ENCODE results near the gene CPNE4.

Gene CPNE4

DNA sequence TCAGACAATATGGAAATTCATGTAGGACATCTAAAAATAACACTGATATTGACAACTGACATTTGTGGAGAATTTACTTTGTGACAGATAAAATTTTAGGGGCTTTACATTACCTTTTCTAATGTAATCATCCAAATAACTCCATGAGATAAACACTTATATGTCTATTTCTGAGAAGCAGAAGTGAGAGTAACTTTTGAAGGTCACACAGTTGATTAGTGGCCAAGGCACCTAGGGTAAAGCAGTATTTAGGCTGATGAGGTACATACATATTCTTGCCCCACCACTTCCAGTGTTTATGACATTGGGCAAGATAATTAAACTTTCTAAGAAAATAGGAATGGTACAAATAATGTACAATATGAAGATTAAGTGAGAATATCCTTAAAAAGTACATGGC, 248.4 kb downstream of the CPNE4 start:
- Histone ChIP-seq H3K27me3 (ENCODE audit: control insufficient read depth, low read length) (no peaks in the 10 kb centered on the region), H3F3A (ENCODE audit: control insufficient read depth, insufficient read depth) (no peaks in the 10 kb centered on the region), H3K4me3 (ENCODE audit: low read length) (no peak overlapping the region), H4K20me1 (ENCODE audit: control insufficient read depth, insufficient read depth, low read depth, low read length) (no peaks in the 10 kb centered on the region), H3K9me3 (ENCODE audit: control insufficient read depth, insufficient read depth, low read length) (no peaks in the 10 kb centered on the region), H3K36me3 (ENCODE audit: control insufficient read depth, low read length) (no peaks in the 10 kb centered on the region), H3K4me2 (ENCODE audit: low read length) (no peak overlapping the region), H3K27ac (ENCODE audit: low read depth, low read length) (no peak overlapping the region), H3K9me2 (replicated peaks; ENCODE audit: control insufficient read depth, low read length) (no peaks in the 10 kb centered on the region), H3K4me1 (ENCODE audit: control insufficient read depth, low read length) (no peaks in the 10 kb centered on the region), H3K79me2 (ENCODE audit: control insufficient read depth, low read length) (no peaks in the 10 kb centered on the region)
- no peak for TF ChIP-seq EZH2phosphoT487 (IDR thresholded peaks at IDR 0.05; ENCODE audit: borderline replicate concordance, low read length)
- TF ChIP-seq, protein P1, sequence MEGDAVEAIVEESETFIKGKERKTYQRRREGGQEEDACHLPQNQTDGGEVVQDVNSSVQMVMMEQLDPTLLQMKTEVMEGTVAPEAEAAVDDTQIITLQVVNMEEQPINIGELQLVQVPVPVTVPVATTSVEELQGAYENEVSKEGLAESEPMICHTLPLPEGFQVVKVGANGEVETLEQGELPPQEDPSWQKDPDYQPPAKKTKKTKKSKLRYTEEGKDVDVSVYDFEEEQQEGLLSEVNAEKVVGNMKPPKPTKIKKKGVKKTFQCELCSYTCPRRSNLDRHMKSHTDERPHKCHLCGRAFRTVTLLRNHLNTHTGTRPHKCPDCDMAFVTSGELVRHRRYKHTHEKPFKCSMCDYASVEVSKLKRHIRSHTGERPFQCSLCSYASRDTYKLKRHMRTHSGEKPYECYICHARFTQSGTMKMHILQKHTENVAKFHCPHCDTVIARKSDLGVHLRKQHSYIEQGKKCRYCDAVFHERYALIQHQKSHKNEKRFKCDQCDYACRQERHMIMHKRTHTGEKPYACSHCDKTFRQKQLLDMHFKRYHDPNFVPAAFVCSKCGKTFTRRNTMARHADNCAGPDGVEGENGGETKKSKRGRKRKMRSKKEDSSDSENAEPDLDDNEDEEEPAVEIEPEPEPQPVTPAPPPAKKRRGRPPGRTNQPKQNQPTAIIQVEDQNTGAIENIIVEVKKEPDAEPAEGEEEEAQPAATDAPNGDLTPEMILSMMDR (IDR thresholded peaks at IDR 0.05; ENCODE audit: low read depth, low read length, poor library complexity, severe bottlenecking), result no peak

- Histone ChIP-seq H3K4me2 (ENCODE audit: low read length) (no peak overlapping the region), H3K36me3 (ENCODE audit: control insufficient read depth, low read length) (no peaks in the 10 kb centered on the region), H4K20me1 (ENCODE audit: control insufficient read depth, insufficient read depth, low read depth, low read length) (no peaks in the 10 kb centered on the region), H3K9me2 (replicated peaks; ENCODE audit: control insufficient read depth, low read length) (no peaks in the 10 kb centered on the region), H3K4me1 (ENCODE audit: control insufficient read depth, low read length) (no peaks in the 10 kb centered on the region), H3K27me3 (ENCODE audit: control insufficient read depth, low read length) (no peaks in the 10 kb centered on the region), H3K27ac (ENCODE audit: low read depth, low read length) (no peak overlapping the region), H3K4me3 (ENCODE audit: low read length) (no peak overlapping the region), H3K79me2 (ENCODE audit: control insufficient read depth, low read length) (no peaks in the 10 kb centered on the region), H3F3A (ENCODE audit: control insufficient read depth, insufficient read depth) (no peaks in the 10 kb centered on the region), H3K9me3 (ENCODE audit: control insufficient read depth, insufficient read depth, low read length) (no peaks in the 10 kb centered on the region)
- no peak for TF ChIP-seq EZH2phosphoT487 (IDR thresholded peaks at IDR 0.05; ENCODE audit: borderline replicate concordance, low read length)
- TF ChIP-seq, protein P1 (IDR thresholded peaks at IDR 0.05; ENCODE audit: low read depth, low read length, poor library complexity, severe bottlenecking), result no peak
These were observed 252.1 kb downstream of the CPNE4 start for GRCh38 chr3:131782751-131783150.

DNA sequence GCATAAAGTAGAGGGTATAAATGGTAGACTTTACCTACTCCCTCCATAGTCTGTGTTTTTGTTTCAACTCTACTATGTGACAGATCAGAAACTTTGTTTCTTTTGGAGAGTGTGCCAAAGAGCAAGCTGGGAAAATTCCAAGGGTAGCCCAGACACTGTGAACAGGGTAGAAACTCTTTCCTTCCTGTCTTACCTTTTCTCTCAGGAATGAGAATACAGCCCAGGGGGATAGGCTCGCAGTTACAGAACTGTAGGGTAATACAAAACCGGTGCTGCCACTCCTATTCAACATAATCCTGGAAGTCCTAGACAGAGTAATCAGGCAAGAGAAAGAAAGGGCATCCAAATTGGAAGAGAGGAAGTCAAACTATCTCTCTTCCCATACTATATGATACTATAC, 256.3 kb downstream of the CPNE4 start:
- Histone ChIP-seq H3K79me2 (ENCODE audit: control insufficient read depth, low read length) (no peaks in the 10 kb centered on the region), H3K9me2 (replicated peaks; ENCODE audit: control insufficient read depth, low read length) (no peaks in the 10 kb centered on the region), H3K4me1 (ENCODE audit: control insufficient read depth, low read length) (no peaks in the 10 kb centered on the region), H3K9me3 (ENCODE audit: control insufficient read depth, insufficient read depth, low read length) (no peaks in the 10 kb centered on the region), H4K20me1 (ENCODE audit: control insufficient read depth, insufficient read depth, low read depth, low read length) (no peaks in the 10 kb centered on the region), H3K27ac (ENCODE audit: low read depth, low read length) (no peak overlapping the region), H3K36me3 (ENCODE audit: control insufficient read depth, low read length) (no peaks in the 10 kb centered on the region), H3K4me2 (ENCODE audit: low read length) (no peak overlapping the region), H3K4me3 (ENCODE audit: low read length) (no peak overlapping the region), H3F3A (ENCODE audit: control insufficient read depth, insufficient read depth) (no peaks in the 10 kb centered on the region), H3K27me3 (ENCODE audit: control insufficient read depth, low read length) (no peaks in the 10 kb centered on the region)
- TF ChIP-seq EZH2phosphoT487 (IDR thresholded peaks at IDR 0.05; ENCODE audit: borderline replicate concordance, low read length), result no peak
- TF ChIP-seq, protein P1 (IDR thresholded peaks at IDR 0.05; ENCODE audit: low read depth, low read length, poor library complexity, severe bottlenecking), result no peak

DNA sequence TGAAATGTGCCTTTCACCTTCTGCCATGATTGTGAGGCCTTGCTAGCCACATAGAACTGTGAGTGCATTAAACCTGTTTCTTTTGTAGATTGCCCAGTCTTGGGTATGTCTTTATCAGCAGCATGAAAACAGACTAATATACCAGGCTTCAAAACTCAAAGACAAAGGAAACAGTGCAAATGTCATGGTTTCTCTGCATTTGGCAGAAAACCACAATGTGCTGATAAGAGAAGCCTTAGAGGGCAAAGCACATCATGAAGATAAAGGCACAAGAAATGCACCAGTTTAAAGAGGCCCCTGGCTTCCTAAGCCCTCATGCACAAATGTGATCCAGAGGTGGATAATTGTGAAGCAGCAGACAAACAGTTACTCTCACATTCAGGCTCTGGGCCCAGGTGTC, 259.2 kb downstream of the CPNE4 start:
- H3K9me3 ChIP-seq (ENCODE audit: control insufficient read depth, insufficient read depth, low read length), result no peaks in the 10 kb centered on the region
- no peaks in the 10 kb centered on the region for H4K20me1 ChIP-seq (ENCODE audit: control insufficient read depth, insufficient read depth, low read depth, low read length)
- H3K4me3 ChIP-seq (ENCODE audit: low read length), result no peak overlapping the region
- H3F3A ChIP-seq (ENCODE audit: control insufficient read depth, insufficient read depth), result no peaks in the 10 kb centered on the region
- H3K4me2 ChIP-seq (ENCODE audit: low read length), result no peak overlapping the region
- H3K36me3 ChIP-seq (ENCODE audit: control insufficient read depth, low read length), result no peaks in the 10 kb centered on the region
- H3K79me2 ChIP-seq (ENCODE audit: control insufficient read depth, low read length), result no peaks in the 10 kb centered on the region
- no peaks in the 10 kb centered on the region for H3K4me1 ChIP-seq (ENCODE audit: control insufficient read depth, low read length)
- no peaks in the 10 kb centered on the region for H3K27me3 ChIP-seq (ENCODE audit: control insufficient read depth, low read length)
- no peak overlapping the region for H3K27ac ChIP-seq (ENCODE audit: low read depth, low read length)
- H3K9me2 ChIP-seq (replicated peaks; ENCODE audit: control insufficient read depth, low read length), result no peaks in the 10 kb centered on the region
- no peak for TF ChIP-seq EZH2phosphoT487 (IDR thresholded peaks at IDR 0.05; ENCODE audit: borderline replicate concordance, low read length)

Measured in DOHH2 (cell line).